H4 (cell line): ENCODE measurements around the gene RUFY1. TPM values are rescaled to one million over a fixed set of nuclear protein-coding genes. Genes with fewer than 3 reads are reported as not detected.
"Not testable (repeated sequence)": the region's sequence is repeated elsewhere in the genome, so short reads cannot be mapped to it uniquely, and the experiment has no call there.

Source experiments
- DNase-seq: peaks from one replicate; pipeline ENCODE4 v3.0.0-alpha.2; 2015; ENCODE audit warnings: low spot score
- total RNA-seq: library from RNA; depleted of rRNA; stranded (reverse); fragments of >200 nt; shearing (Covaris generic); gene quantifications from 2 replicates; pipeline ENCODE4 v1.2.3, GENCODE V29; 2014; rRNA removed

Gene RUFY1
- 43.3 and 53.2 TPM in 2 replicates for total RNA-seq

GRCh38 chr5:179550511-179551342 is at the start of gene RUFY1:
RUFY1 (plus strand) TSS chr5:179550554; CDS start chr5:179550570, 16 bp downstream.
- DNase-seq: peak; percentile 68

GRCh38 chr5:179501997-179502396 is 48.4 kb upstream of the RUFY1 start:
- DNase-seq: not testable (repeated sequence)

GRCh38 chr5:179502420-179502819 is 47.9 kb upstream of the RUFY1 start:
- DNase-seq: not testable (repeated sequence)

- no peak for DNase-seq
Observed at GRCh38 chr5:179504191-179504590, 46.2 kb upstream of the RUFY1 start.

GRCh38 chr5:179504600-179505396 is 45.6 kb upstream of the RUFY1 start:
- DNase-seq: no peak

GRCh38 chr5:179505636-179506261 is 44.6 kb upstream of the RUFY1 start:
- DNase-seq: no peak

- no peak for DNase-seq
Observed at GRCh38 chr5:179509239-179509638, 41.1 kb upstream of the RUFY1 start.

- no peak for DNase-seq
Observed at GRCh38 chr5:179509845-179510244, 40.5 kb upstream of the RUFY1 start.

- DNase-seq: no peak
Observed at GRCh38 chr5:179512452-179513000, 37.8 kb upstream of the RUFY1 start.

GRCh38 chr5:179515501-179515900 is 34.9 kb upstream of the RUFY1 start:
- not testable (repeated sequence) for DNase-seq

GRCh38 chr5:179516221-179516620 is 34.1 kb upstream of the RUFY1 start:
- no peak for DNase-seq

GRCh38 chr5:179517746-179518145 is 32.6 kb upstream of the RUFY1 start:
- not testable (repeated sequence) for DNase-seq

GRCh38 chr5:179518369-179518768 is 32.0 kb upstream of the RUFY1 start:
- not testable (repeated sequence) for DNase-seq

- not testable (repeated sequence) for DNase-seq
Observed at GRCh38 chr5:179519416-179520070, 30.8 kb upstream of the RUFY1 start.

- not testable (repeated sequence) for DNase-seq
Observed at GRCh38 chr5:179522107-179522506, 28.2 kb upstream of the RUFY1 start.

- DNase-seq: no peak
Observed at GRCh38 chr5:179526978-179527377, 23.4 kb upstream of the RUFY1 start.

GRCh38 chr5:179530069-179530998 is 20.0 kb upstream of the RUFY1 start:
- no peak for DNase-seq

GRCh38 chr5:179533024-179533423 is 17.3 kb upstream of the RUFY1 start:
- no peak for DNase-seq

GRCh38 chr5:179533907-179534306 is 16.4 kb upstream of the RUFY1 start:
- no peak for DNase-seq

- DNase-seq: no peak
Observed at GRCh38 chr5:179534431-179534830, 15.9 kb upstream of the RUFY1 start.
